Measurements from ENCODE around the gene IL17C. TPM values are rescaled to one million over a fixed set of nuclear protein-coding genes. Genes with fewer than 3 reads are reported as not detected.

The IL17C gene
- total RNA-seq, 6 donors from 2014 or later = 0.40 to 0.76 TPM; not detected in 4

DNA sequence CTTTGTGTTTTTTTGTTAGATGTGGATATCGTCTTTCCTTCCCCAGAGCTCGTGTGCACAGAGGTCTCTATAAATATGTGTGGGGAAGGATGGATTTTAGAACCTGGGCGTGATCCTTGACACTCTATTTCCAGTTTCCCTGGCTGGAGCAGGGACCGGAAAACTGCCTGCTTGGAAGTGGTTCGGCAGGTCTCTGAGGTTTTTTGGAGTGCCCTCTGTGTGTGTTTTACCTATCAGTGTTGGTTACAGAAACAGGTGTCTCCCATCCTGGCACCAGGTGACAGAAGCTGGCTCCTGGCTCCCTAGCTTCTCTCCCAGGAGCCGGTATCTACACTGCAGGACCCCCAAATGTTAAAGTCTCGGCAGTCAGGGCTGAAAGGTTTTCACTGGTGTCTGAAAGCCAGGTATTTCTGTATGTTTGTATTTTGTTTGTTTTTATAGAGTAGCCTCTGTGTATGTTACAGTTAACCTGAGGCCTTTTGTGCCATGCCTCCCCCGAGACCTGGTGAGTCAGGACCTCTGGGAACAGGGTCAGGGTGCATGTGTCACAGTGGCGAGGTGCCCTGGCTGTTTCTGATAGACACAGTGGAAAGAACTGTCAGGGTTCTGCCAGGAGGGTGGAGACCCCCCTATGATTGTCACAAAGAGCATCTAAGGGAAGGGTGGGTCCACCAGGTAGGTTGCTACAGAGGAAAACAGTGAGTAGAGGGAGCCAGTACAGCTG lies 36.9 kb upstream of the IL17C start:
- Histone ChIP-seq H3K4me1 (peaks cover 17 to 36% (median 31%) of the 10 kb centered on the region in 4 donors), H3K27me3 (no peaks in the 10 kb centered on the region), H3K36me3 (peaks cover 9 to 83% (median 48%) of the 10 kb centered on the region in 4 donors), H3K9me3 (no peaks in the 10 kb centered on the region), H3K27ac (peak overlapping the region in 3 of 4 donors; percentile 6 to 80 (median 70)), H3K4me3 (no peak overlapping the region)
- peak in 1 of 2 donors; percentile 56 for ATAC-seq (ENCODE audit: low FRiP score in 2 of 2)
- DNase-seq = peak in 1 of 2 donors; percentile 65
- no peak for TF ChIP-seq POLR2AphosphoS5 (IDR thresholded peaks at IDR 0.05)
- TF ChIP-seq POLR2A (IDR thresholded peaks at IDR 0.05) = no peak
- TF ChIP-seq, protein P1, sequence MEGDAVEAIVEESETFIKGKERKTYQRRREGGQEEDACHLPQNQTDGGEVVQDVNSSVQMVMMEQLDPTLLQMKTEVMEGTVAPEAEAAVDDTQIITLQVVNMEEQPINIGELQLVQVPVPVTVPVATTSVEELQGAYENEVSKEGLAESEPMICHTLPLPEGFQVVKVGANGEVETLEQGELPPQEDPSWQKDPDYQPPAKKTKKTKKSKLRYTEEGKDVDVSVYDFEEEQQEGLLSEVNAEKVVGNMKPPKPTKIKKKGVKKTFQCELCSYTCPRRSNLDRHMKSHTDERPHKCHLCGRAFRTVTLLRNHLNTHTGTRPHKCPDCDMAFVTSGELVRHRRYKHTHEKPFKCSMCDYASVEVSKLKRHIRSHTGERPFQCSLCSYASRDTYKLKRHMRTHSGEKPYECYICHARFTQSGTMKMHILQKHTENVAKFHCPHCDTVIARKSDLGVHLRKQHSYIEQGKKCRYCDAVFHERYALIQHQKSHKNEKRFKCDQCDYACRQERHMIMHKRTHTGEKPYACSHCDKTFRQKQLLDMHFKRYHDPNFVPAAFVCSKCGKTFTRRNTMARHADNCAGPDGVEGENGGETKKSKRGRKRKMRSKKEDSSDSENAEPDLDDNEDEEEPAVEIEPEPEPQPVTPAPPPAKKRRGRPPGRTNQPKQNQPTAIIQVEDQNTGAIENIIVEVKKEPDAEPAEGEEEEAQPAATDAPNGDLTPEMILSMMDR (IDR thresholded peaks at IDR 0.05) = no peak
- TF ChIP-seq EP300 (IDR thresholded peaks at IDR 0.05) = no peak
- 71 to 81% methylated on average over 9 of the region's 9 CpGs for WGBS, 2 donors

DNA sequence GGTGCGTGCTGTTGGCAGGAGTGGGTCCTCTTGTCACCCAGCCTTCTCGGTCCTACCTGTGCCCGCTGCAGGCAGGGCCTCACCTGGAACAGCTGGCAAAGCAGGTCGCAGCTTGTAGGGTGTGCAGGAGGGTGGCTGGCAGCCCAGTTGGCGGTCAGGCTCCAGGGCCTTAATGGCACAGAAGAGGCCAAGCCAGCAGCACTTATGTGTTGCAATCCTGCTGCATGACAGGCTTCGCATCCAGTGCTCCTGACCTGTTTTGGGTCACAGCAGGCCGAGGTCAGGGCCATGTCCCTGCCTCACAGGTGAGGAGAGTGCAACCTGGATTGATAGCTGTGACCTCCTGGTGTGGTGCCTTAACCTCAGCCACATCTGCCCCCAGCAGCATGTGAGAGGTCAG lies 36.3 kb upstream of the IL17C start:
- Histone ChIP-seq H3K4me3 (no peak overlapping the region), H3K27ac (peak overlapping the region in 1 of 4 donors; percentile 60), H3K9me3 (no peaks in the 10 kb centered on the region), H3K27me3 (no peaks in the 10 kb centered on the region), H3K36me3 (peaks cover 9 to 89% (median 53%) of the 10 kb centered on the region in 4 donors), H3K4me1 (peaks cover 17 to 36% (median 31%) of the 10 kb centered on the region in 4 donors)
- WGBS, 2 donors = 55 to 85% methylated on average over 4 of the region's 7 CpGs
- peak in 1 of 2 donors; percentile 89 for DNase-seq
- TF ChIP-seq EP300 (IDR thresholded peaks at IDR 0.05) = no peak
- TF ChIP-seq POLR2AphosphoS5 (IDR thresholded peaks at IDR 0.05) = peak in 1 of 2 donors; percentile 9
- peak in 1 of 2 donors; percentile 27 for ATAC-seq (ENCODE audit: low FRiP score in 2 of 2)

DNA sequence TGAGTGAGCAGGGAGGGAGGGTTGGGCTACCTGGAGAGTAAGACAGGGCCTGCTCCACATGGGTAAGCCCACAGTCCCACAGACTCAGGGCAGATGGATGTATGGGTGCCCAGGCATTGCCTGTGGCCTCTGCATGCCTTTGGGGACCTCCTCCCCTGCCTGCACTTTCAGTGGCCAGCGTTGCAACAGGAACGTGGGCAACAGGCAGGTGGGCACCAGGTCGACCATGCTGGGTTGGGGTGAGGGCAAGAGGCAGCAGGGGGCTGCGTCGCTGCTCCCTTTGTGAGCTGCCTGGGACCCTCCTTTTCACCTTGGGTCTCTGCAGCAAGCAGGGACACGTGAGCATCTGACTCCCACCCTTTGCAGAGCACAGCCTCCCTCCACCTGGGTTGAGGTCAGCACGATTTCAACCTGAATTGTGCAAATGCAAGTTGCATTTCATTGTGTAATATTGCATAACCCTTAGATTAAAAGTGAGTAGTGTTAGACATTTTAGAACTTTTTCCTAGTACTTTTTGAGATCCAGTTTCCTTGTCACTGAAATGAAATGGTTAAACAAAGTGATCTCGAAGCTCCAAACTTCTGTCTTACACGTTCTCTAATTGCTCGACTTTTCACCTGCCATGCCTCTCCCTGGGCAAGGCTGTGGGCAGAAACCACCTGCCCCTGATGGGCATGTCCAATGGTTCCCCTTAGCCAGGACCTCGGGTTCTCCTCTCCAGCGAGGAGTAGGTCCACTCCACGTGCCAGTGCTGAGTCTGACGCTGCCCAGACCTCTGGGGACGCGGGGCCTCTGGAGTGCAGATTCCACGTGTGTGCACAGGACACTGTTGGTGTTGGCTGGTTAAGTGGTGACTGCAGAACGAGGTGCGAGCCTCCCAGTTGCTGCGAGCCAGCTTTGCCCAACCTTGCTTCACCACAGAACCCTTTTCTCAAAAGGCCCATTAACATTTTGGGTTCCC lies 32.9 kb upstream of the IL17C start:
- H3K36me3 ChIP-seq = peaks cover 8 to 85% (median 49%) of the 10 kb centered on the region in 4 donors
- DNase-seq = no peak
- no peaks in the 10 kb centered on the region for H3K9me3 ChIP-seq
- 80 to 88% methylated on average over 17 to 18 of the region's 20 CpGs for WGBS, 2 donors
- TF ChIP-seq POLR2A (IDR thresholded peaks at IDR 0.05) = no peak
- TF ChIP-seq, protein P1 (IDR thresholded peaks at IDR 0.05) = no peak
- no peak for TF ChIP-seq EP300 (IDR thresholded peaks at IDR 0.05)
- TF ChIP-seq POLR2AphosphoS5 (IDR thresholded peaks at IDR 0.05) = no peak
- no peak overlapping the region for H3K4me3 ChIP-seq
- H3K27me3 ChIP-seq = no peaks in the 10 kb centered on the region
- ATAC-seq (ENCODE audit: low FRiP score in 2 of 2) = no peak
- H3K27ac ChIP-seq = no peak overlapping the region
- H3K4me1 ChIP-seq = peaks cover 7 to 21% (median 11%) of the 10 kb centered on the region in 4 donors

DNA sequence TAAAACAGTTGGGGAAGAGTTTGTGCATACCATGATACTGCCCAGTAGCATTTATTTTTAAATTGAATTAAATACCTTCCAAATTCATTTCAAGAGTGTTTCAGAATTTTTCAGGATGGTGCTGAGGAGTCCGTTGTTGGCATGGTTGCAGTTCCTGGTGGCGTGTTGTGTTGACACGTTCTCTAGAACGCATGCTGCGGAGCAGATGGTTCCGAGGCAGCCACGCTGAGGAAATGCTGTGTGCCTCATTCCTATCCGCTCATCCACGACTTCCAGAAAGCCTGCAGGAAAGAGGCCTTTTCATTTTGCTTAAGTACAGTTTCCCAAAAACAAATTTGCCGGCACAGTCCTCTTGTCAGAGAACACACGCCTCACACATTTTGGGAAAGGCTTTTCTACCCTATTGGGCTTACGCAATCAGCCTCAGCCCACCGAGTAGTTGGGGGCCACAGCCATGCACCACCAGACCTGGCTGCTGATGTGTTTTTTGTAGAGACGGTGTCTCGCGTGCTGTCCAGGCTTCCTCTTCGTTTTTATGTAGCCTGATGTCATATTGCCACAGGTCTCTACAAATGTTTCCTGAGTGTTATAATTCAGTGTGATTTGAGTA lies 32.1 kb upstream of the IL17C start:
- Histone ChIP-seq H3K9me3 (no peaks in the 10 kb centered on the region), H3K4me1 (peaks cover 3 to 13% (median 7%) of the 10 kb centered on the region in 4 donors), H3K4me3 (no peak overlapping the region), H3K27me3 (no peaks in the 10 kb centered on the region), H3K36me3 (peaks cover 8 to 85% (median 57%) of the 10 kb centered on the region in 4 donors), H3K27ac (no peak overlapping the region)
- WGBS, 2 donors = 84 to 91% methylated on average over 17 of the region's 17 CpGs
- DNase-seq (no peak), ATAC-seq (ENCODE audit: low FRiP score in 2 of 2) (no peak)
- TF ChIP-seq POLR2AphosphoS5 (IDR thresholded peaks at IDR 0.05) (no peak), POLR2A (IDR thresholded peaks at IDR 0.05) (no peak), EP300 (IDR thresholded peaks at IDR 0.05) (no peak)
- TF ChIP-seq, protein P1 (IDR thresholded peaks at IDR 0.05) = no peak

Measured in upper lobe of left lung (tissue), 6 donors.